ENCODE results near the gene XYLT1. TPM values are rescaled to one million over a fixed set of nuclear protein-coding genes. Genes with fewer than 3 reads are reported as not detected.

The XYLT1 gene
- total and polyA plus RNA-seq, 2 of the 8 experiments (the other 6 are each of a cell fraction or from before 2014, with no cell fraction given), result 6.6 to 25.4 TPM

DNA sequence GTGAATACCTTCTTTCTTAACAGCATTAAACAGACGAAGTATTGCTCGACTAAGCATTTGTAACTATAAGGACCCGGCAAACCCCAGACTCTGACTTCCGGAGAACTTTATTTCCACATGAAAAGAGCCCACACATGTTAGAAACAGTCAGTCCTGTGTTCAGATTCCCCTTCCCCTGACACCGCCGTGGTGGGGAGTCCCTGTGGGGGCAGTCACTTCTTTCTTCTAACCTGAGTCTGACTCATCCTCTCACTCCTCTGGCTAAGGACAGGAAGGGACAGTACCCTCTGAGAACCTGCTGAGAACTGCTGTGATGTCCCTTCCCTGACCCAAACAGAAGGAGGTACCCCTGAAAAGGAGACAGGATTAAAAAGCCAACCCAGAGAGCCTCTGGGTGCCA, 165.1 kb downstream of the XYLT1 start (continued):
- TF ChIP-seq SIN3A (conservative IDR thresholded peaks at IDR 0.05 in 1 of 2, IDR thresholded peaks at IDR 0.05 in 1 of 2; ENCODE audit: low read depth in 1 of 2, low read length in 2 of 2) (no peak), JUN (IDR thresholded peaks at IDR 0.05; ENCODE audit: low read depth, low read length) (no peak)

Data from H1 (cell line).